MG63 (cell line): ENCODE results near the gene MBOAT2. TPM values are rescaled to one million over a fixed set of nuclear protein-coding genes. Genes with fewer than 3 reads are reported as not detected.

Source experiments
- DNase-seq: peaks from one replicate; pipeline ENCODE4 v3.0.0-alpha.2; 2020
- H3K27me3 ChIP-seq: fragments of 250-450 bp; sonication (Bioruptor Pico); 2 replicates; pipeline ENCODE4 v1.5.1; 2020; ENCODE audit warnings: mild to moderate bottlenecking, moderate library complexity
- H3K36me3 ChIP-seq: fragments of 250-450 bp; sonication (Bioruptor Pico); 2 replicates; pipeline ENCODE4 v1.5.1; 2020; ENCODE audit warnings: mild to moderate bottlenecking, moderate library complexity
- H3K4me3 ChIP-seq: fragments of 250-450 bp; sonication (Bioruptor Pico); 2 replicates; pipeline ENCODE4 v1.5.1; 2020; ENCODE audit warnings: mild to moderate bottlenecking, moderate library complexity
- H3K9me3 ChIP-seq: fragments of 250-450 bp; sonication (Bioruptor Pico); 2 replicates; pipeline ENCODE4 v1.5.1; 2020; ENCODE audit warnings: mild to moderate bottlenecking, moderate library complexity
- total RNA-seq: library from RNA; depleted of rRNA; stranded (reverse); fragments of >200 nt; shearing (Covaris generic); gene quantifications from 2 replicates; pipeline ENCODE4 v1.2.3, GENCODE V29; 2014; ENCODE audit warnings: low replicate concordance

The MBOAT2 gene
- total RNA-seq, 1 experiment from 2014 or later: 40.0 TPM

DNA sequence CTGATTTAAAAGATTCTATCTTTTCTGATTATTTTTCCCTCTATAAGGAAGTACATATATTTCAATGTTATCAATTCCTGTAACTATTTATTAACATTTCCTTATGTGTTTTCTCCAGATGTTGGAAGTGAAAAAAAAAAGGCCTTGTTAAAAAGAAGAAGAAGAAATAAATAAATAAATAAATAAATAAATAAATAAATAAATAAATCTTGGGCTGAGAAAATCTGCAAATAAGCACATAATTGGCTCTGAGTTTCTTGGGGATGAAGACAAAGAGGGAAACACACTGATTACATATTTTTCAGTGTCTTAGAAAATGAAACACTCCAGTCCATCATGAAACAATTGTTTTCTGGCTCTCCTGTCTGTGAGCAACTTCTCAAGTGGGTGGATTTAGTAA is 21.1 kb upstream of the MBOAT2 start:
- peaks cover 9% of the 10 kb centered on the region for H3K9me3 ChIP-seq

DNA sequence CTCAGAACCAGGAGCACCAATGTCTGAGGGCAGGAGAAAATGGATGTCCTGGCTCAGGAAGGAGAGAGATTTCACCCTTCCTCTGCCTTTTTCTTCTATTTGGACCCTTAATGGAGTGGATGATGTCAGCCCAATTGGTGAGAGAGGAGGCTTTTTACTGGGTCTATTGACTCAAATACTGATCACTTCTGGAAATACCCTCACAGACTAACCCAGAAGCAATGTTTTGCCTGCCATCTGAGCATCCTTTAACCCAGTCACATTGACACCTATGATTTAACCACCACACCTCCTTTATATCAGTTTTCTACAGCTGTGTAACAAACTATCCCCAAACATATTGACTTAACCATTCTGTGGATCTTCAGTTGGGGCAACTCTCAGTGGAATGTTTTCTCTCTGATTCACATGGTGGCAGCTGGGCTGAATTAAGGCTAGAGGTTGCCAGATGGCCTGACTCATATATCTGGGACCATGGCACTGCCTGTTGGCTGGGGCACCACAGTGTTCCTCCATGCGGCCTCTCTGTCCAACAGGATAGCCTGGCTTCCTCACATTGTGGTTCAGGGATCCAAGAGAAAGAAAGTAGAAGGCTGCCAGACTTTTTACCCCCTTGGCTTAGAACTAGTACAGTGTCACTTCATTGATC is 18.2 kb upstream of the MBOAT2 start:
- Histone ChIP-seq H3K9me3 (peaks cover 9% of the 10 kb centered on the region), H3K36me3 (0 out of 2 replicates have a peak, but pooled peaks cover 2% of the 10 kb centered on the region), H3K27me3 (no peaks in the 10 kb centered on the region), H3K4me3 (no peak overlapping the region)
- DNase-seq: peak; percentile 89

More for the DNA sequence above, 21.1 kb upstream of the MBOAT2 start:
- Histone ChIP-seq H3K36me3 (0 out of 2 replicates have a peak, but pooled peaks cover 2% of the 10 kb centered on the region), H3K27me3 (no peaks in the 10 kb centered on the region), H3K4me3 (no peak overlapping the region)
- no peak for DNase-seq

DNA sequence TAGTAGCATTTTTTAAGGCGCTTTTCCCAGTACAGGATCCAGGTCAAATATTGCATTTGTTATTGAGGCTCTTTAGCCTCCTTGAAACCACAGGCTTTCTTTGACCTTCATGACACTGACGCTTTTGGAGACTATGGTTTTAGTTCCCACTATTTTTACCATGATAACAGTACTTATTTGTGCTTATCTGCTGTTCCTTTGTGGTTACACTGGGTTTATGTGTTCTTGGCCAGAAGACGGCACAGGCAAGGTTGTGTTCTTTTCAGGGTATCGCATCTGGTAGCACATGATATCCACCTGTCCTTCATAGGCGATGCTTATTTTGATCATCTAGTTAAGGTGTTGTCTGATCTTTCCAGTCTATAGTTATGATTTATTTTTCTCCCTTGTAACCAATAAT is 16.8 kb upstream of the MBOAT2 start:
- Histone ChIP-seq H3K27me3 (no peaks in the 10 kb centered on the region), H3K4me3 (no peak overlapping the region), H3K9me3 (peaks cover 9% of the 10 kb centered on the region), H3K36me3 (0 out of 2 replicates have a peak, but pooled peaks cover 2% of the 10 kb centered on the region)
- no peak for DNase-seq

DNA sequence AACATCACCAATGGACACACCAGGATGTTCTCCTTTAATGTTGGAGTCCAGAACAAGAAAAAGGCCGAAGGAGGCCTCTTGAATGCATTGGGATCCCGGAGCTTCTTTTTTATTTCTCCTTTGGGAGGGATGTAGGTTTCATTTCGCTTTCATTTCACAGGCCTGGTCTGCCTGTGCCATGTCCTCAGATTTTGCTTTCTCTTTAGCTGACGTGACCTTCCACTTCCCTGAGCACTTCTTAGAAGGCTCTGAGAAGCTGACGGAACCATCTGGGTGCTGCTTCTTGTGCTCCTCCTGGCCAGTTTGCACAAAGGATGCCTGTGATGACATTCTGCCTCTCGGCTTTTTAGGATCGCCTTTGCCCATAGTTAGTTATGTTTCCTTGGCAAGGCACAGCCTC is 15.1 kb upstream of the MBOAT2 start:
- no peak for DNase-seq
- H3K9me3 ChIP-seq: peaks cover 9% of the 10 kb centered on the region

DNA sequence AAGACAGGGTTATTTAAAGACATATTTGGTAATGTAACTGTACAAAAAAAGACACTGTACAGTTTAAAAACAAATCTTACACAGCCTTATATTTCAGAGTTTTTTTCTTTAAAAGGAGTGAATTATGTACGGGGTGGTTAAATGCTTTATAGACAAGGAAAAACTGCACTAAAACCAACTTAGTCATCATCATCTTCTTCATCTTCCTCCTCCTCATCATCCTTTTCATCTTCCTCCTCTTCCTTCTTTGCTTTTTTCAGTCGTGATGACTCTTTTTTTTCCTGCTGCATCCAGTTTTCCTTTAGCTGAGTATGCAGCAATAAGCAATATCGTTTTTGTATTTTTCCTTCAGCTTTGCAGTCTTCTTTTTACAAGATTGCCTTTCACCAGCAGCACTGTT is 14.6 kb upstream of the MBOAT2 start:
- no peak overlapping the region for H3K4me3 ChIP-seq
- H3K27me3 ChIP-seq: no peaks in the 10 kb centered on the region
- DNase-seq: no peak
- peaks cover 9% of the 10 kb centered on the region for H3K9me3 ChIP-seq
- H3K36me3 ChIP-seq: 0 out of 2 replicates have a peak, but pooled peaks cover 2% of the 10 kb centered on the region

More for the DNA sequence above, 15.1 kb upstream of the MBOAT2 start:
- Histone ChIP-seq H3K27me3 (no peaks in the 10 kb centered on the region), H3K4me3 (no peak overlapping the region), H3K36me3 (0 out of 2 replicates have a peak, but pooled peaks cover 2% of the 10 kb centered on the region)

DNA sequence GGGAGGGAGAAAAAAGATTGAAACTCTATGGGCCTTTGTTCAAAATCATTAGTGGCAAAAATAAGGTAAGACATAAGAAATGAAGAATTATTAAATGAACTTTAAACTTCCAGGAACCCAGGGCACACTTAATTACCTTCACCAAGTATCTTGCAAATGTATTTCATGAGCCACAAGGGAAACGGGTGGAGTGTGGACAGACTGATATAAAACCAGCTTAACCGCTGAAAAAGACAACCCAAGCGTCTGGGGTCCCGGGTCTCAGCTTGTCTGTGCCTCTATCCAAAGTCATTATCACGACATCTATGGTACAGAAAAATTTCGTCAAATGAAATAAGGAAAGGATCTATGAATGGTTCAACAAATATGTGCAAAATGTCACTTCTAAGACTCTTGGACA is 13.9 kb upstream of the MBOAT2 start:
- DNase-seq: no peak
- H3K9me3 ChIP-seq: peaks cover 9% of the 10 kb centered on the region
- H3K36me3 ChIP-seq: 0 out of 2 replicates have a peak, but pooled peaks cover 2% of the 10 kb centered on the region
- H3K4me3 ChIP-seq: no peak overlapping the region
- no peaks in the 10 kb centered on the region for H3K27me3 ChIP-seq

DNA sequence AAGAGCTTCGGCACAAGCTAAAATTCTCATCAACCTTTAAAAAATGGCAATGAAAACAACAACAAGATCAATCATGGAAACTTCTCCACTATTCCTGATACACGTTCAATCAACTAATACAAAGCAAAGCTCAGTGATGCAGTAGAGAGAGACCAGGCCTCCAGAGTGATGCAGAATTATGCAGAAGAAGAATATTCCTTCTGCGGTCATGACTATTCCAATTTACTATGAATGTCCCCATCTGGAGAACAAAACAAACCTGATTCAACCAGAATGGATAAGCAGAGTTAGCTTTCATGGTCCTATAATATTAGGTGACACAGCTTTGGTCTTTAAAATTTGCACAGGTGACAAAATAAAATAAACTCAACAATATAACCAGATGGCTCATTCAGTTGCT is 12.5 kb upstream of the MBOAT2 start:
- peaks cover 2% of the 10 kb centered on the region; the same call in 1 of the 2 replicates for H3K9me3 ChIP-seq
- DNase-seq: no peak
- no peak overlapping the region for H3K4me3 ChIP-seq
- no peaks in the 10 kb centered on the region for H3K27me3 ChIP-seq
- H3K36me3 ChIP-seq: no peaks in the 10 kb centered on the region

DNA sequence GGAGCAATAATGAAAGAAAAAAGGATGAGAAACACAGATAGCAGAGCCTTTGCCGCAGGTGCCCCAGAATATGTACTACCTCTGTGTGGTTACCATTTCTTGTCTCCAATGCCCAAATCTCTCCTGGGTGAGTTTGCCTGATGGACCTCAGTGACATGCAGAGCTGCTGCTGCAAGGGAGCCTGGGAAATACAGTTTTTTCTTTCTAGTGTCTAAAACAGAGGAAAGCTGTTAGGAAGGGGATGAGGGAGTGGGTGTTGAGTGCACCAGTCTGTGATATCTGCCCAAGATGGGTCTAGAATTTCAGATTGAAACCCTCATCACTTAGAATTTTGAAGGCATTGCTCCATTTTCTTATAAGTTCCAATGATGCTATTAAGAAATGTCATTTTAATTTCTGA is 9.9 kb upstream of the MBOAT2 start:
- Histone ChIP-seq H3K36me3 (no peaks in the 10 kb centered on the region), H3K4me3 (no peak overlapping the region), H3K9me3 (no peaks in the 10 kb centered on the region), H3K27me3 (no peaks in the 10 kb centered on the region)
- no peak for DNase-seq

DNA sequence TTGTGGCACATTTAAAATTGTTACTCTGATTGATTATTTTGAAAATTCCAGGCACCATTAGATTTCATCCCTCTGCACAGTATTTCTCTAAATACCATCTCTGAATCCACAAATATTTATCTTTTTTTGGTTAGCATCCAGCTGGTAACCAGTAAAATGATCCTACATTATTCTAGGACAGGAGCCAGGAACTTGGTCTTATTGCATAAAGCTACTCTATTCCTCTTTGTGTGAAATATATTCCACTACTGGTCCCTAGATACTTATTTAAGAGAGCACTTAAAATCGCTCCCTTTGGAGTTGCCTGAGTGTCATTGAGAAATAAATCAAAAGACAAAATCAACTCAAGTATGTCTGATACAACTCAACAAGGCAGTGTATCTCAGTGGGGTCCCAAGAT is 7.4 kb upstream of the MBOAT2 start:
- DNase-seq: no peak
- Histone ChIP-seq H3K36me3 (no peaks in the 10 kb centered on the region), H3K27me3 (no peaks in the 10 kb centered on the region), H3K9me3 (no peaks in the 10 kb centered on the region), H3K4me3 (no peak overlapping the region)

DNA sequence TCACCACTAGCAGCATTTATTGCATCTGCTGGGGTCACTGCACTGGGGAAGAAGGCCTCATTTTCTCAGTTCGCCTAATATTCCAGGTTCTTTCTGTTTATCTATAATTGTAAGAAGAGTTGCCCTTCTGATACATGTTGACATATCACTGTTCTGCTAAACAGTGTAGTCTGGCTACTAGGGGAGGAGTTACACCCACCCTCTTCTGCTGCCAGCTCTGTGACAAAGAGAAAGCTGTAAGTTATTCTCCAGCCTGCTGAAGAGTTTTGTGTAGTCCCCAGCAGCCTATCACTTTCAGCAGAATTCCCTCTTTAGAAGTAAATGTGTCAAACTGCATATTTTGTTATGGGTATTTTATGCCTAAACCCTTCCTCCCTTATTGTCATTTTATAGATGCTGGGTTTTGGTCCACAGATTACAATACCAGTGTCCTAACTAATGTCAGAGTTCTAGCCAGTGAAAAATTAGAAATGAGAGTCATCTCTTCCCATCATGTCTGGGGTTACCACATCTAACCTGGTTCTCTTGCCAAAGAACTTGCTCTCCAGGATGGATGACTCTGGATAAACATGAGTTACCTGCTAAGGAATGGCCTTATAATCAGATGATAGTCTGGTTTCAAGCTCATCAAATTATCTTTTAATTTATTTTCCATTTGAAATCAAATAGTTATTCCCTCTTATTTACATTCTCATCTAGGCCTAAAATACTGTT is 5.6 kb upstream of the MBOAT2 start:
- no peak for DNase-seq
- Histone ChIP-seq H3K4me3 (no peak overlapping the region), H3K36me3 (no peaks in the 10 kb centered on the region), H3K27me3 (no peaks in the 10 kb centered on the region), H3K9me3 (no peaks in the 10 kb centered on the region)

DNA sequence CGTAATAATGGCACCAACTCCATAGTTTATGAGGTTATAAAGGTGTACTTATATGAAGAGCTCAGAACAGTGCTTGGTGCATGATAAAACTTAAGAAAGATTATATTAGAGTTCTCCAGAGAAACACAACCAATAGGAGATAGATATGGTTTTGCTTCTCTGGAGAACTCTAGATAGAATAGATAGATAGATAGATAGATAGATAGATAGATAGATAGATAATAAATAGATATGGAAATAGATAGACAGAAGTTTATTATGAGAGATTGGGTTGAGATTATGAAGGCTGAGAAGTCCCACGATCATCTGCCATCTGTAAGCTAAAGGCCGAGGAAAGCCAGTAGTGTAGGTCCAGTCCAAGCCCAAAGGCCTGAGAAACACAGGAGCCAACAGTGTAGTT is 2.9 kb upstream of the MBOAT2 start:
- H3K36me3 ChIP-seq: no peaks in the 10 kb centered on the region
- H3K9me3 ChIP-seq: no peaks in the 10 kb centered on the region
- DNase-seq: no peak
- no peak overlapping the region for H3K4me3 ChIP-seq
- no peaks in the 10 kb centered on the region for H3K27me3 ChIP-seq

DNA sequence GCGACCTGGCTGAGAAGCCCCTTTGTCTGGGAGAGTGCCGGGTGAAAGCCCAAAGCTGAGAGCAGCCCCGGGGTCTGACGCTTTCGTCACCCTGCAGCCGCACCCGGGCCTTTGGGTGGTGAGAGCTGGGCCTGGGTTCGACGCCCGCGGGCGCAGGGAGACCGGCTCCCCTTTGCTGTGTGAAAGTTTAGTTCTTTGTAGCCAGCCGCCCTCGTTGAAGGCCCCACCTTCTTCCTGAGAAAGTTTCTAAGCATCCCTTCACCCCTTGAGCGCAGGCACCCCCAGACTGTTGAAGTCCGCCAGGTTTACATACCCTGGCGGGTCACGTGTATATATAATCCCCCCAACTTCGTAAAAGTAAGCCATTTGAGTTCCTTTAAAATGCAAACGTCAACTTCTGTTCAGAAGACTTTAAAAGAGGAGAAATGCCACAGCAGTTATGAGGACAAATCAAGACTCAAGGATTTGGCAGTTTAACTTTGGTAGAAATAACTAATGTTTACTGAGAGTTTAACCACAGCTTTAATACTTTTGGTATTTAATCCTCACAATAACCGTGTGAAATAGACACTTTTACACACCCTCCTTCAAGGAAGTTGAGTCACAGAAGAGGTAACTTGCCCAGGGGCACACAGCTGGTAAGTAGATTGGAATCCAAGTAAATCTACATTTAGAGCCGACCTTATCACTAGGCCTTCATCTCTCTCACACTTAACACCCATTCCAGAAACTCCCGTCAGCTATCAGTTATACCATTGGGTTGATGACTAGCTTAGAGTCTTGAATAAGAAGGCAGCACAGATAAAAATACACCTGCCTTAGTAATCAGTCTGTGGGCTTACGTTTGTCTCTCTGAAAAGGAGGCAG is 1.1 kb upstream of the MBOAT2 start:
- no peak for DNase-seq
- Histone ChIP-seq H3K4me3 (peak overlapping the region; percentile 70), H3K36me3 (no peaks in the 10 kb centered on the region), H3K9me3 (no peaks in the 10 kb centered on the region), H3K27me3 (no peaks in the 10 kb centered on the region)

DNA sequence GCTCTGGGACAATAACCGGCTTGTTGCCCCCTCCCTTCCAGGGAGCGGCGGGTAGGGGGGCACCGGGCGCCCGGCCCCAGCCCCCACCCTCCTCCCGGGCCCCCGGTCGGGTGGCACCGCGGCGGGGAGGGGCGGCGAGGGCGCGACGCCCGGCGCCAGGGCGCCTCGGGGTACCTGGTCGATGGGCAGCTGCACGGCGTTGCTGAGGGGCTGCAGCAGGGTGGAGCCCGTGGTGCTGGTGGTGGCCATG is 193 bp downstream of the MBOAT2 start:
- no peak for DNase-seq
- Histone ChIP-seq H3K36me3 (no peaks in the 10 kb centered on the region), H3K9me3 (no peaks in the 10 kb centered on the region), H3K27me3 (no peaks in the 10 kb centered on the region), H3K4me3 (peak overlapping the region; percentile 66)

DNA sequence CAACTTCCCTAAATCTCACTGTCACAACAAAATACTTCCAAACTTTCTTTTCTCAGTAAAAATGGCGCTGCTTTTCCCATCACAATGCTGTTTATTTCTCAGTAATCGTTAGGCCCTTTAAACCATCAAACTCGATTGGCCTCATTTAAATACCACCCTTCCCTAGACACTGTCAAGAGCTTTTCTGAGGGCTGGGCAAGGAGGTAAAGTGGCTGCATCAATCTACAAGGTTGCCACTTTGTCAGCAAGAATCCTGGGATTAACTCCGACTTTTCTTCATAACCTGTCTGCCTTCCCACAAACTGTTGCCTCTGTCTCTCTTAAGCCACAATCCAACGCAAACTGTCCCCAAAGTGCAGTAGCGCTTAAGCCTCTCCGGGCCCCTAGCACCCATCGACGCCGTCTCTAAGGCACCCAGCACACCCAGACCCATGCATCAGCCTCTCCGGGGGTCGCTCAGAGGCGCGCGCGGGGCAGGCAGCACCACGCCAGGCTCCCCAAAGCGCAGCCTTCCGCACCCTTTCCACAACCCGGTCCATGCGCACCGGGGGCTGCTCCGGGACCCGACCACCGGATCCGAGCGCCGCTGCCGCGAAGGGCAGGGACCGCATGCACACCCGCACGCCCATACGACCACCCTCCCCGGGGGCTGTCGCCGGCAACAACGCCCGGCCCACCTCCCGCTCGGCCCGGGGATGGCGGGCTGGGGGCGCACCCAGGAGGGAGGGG is 683 bp downstream of the MBOAT2 start:
- no peak for DNase-seq
- no peaks in the 10 kb centered on the region for H3K27me3 ChIP-seq
- H3K9me3 ChIP-seq: no peaks in the 10 kb centered on the region
- peak overlapping the region; percentile 66 for H3K4me3 ChIP-seq
- H3K36me3 ChIP-seq: no peaks in the 10 kb centered on the region; the same call in 1 of the 2 replicates

DNA sequence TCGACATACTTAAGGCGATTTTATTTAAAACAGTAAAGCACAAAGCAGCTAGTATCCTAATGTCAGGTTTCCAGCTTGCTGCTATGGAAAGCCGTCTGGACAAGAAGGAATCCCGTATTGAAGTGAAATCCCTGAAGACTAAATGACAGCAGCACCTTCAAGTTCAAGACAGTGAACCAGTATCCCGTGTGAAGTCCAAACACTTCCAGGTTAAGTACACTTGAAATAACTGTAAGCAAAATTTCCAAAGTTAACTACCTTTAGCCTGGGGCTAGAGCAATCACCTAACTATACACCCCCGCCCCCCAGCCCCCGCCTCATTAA is 1.2 kb downstream of the MBOAT2 start:
- no peaks in the 10 kb centered on the region; the same call in 1 of the 2 replicates for H3K36me3 ChIP-seq
- DNase-seq: no peak
- H3K4me3 ChIP-seq: peak overlapping the region; percentile 66

DNA sequence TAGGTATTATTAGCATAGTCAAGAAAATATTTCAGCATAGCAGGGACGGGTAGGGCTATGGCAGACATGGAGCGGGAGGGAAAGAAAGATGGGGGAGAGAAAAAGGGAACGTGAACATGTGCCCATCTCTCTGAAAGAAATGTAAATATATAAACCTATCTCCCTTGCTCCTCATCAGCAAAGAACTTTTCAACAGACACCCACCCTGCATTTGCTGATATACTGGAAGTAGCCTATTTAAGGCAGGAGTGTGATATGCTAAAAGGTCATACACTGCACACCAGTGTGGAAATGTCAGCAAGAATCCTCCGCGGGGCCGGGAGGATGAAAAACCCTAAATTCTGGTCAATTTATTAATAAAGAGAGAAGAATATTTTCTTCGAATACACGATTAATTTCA is 1.7 kb downstream of the MBOAT2 start:
- no peak for DNase-seq
- H3K9me3 ChIP-seq: no peaks in the 10 kb centered on the region

More for the DNA sequence above, 1.2 kb downstream of the MBOAT2 start:
- Histone ChIP-seq H3K27me3 (no peaks in the 10 kb centered on the region), H3K9me3 (no peaks in the 10 kb centered on the region)

DNA sequence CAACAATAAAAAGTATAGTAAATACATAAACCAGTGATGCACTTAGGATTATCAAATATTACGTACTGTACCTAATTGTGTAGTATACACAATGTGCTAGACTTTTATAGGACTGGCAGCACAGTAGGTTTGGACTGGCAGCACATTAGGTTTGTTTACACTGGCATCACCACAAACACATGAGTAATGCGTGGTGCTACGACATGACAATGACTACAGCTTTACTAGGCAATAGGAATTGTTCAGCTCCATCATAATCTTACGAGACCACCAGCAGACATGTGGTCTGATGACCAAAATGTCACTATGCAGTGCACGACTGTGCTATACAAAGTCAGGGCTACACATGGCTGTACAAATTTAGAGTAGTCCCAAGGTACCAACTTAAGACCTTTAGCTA is 2.3 kb downstream of the MBOAT2 start:
- peak; percentile 73 for DNase-seq
- Histone ChIP-seq H3K4me3 (no peak overlapping the region), H3K36me3 (no peaks in the 10 kb centered on the region; the same call in 1 of the 2 replicates), H3K9me3 (no peaks in the 10 kb centered on the region), H3K27me3 (no peaks in the 10 kb centered on the region)

More for the DNA sequence above, 1.7 kb downstream of the MBOAT2 start:
- peak overlapping the region; percentile 66 for H3K4me3 ChIP-seq
- no peaks in the 10 kb centered on the region for H3K27me3 ChIP-seq
- no peaks in the 10 kb centered on the region; the same call in 1 of the 2 replicates for H3K36me3 ChIP-seq
